Stimulated activated naive CD4-positive, alpha-beta T cell (primary cell): ENCODE measurements around the gene THAP8.

ENCODE experiments used
- DNase-seq, 6 experiments: peaks; one replicate each; lab custom pipeline; 2025; lab: John Stamatoyannopoulos, UW

Gene THAP8, protein sequence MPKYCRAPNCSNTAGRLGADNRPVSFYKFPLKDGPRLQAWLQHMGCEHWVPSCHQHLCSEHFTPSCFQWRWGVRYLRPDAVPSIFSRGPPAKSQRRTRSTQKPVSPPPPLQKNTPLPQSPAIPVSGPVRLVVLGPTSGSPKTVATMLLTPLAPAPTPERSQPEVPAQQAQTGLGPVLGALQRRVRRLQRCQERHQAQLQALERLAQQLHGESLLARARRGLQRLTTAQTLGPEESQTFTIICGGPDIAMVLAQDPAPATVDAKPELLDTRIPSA

GRCh38 chr19:36054119-36054732, at the start of gene THAP8:
TSS of gene THAP8 (minus strand) at chr19:36054285. CDS start at chr19:36054217, 68 bp downstream.
- peak; percentile 98 to 100 (median 99) for DNase-seq

- DNase-seq: no peak
These were observed 49.0 kb upstream of the THAP8 start for GRCh38 chr19:36103040-36103626.

GRCh38 chr19:36101550-36102327, 47.7 kb upstream of the THAP8 start:
- no peak for DNase-seq

GRCh38 chr19:36100476-36100875, 46.4 kb upstream of the THAP8 start:
- no peak for DNase-seq

GRCh38 chr19:36099166-36099785, 45.2 kb upstream of the THAP8 start:
- DNase-seq: no peak

DNA sequence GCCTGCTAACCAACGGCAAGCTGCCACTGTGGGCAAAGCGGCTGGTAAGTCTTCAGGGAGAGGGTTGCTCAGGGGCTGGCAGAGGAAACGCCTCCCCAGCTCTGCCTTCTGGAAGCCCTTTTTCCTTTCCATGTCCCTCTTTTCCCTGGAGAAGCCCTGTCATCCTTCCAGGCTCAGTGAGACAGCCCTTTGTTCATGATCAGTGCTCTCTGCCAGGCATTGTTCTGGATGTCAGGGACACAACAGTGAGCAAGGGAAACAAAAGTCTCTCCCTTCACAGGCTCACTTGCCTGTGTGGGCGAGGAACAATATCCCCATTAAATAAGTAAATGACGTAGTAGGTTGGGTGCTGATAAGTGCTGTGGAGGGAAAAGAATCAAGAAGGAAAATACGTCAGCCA, 43.0 kb upstream of the THAP8 start:
- no peak for DNase-seq

GRCh38 chr19:36093687-36094086, 39.6 kb upstream of the THAP8 start:
- no peak for DNase-seq

GRCh38 chr19:36093146-36093662, 39.1 kb upstream of the THAP8 start:
- DNase-seq: no peak

DNA sequence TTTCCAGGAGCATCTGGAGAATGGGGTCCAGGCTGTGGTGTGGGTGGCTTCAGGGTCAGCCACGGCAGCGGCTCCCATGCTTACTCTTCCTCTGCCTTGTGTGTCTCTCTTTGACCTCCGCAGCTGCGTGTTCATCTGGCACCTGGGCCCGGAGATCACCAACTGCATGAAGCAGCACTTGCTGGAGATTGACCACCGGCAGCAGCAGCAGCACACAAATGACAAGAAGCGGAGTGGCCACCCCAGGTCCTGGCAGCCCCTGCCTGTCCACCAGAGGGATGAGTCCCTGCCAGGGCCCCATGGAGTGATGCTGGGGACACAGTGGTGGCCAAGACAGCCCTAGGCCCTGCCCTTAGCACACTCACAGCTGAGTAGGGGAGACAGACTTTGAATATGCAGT, 38.5 kb upstream of the THAP8 start:
- no peak for DNase-seq

DNA sequence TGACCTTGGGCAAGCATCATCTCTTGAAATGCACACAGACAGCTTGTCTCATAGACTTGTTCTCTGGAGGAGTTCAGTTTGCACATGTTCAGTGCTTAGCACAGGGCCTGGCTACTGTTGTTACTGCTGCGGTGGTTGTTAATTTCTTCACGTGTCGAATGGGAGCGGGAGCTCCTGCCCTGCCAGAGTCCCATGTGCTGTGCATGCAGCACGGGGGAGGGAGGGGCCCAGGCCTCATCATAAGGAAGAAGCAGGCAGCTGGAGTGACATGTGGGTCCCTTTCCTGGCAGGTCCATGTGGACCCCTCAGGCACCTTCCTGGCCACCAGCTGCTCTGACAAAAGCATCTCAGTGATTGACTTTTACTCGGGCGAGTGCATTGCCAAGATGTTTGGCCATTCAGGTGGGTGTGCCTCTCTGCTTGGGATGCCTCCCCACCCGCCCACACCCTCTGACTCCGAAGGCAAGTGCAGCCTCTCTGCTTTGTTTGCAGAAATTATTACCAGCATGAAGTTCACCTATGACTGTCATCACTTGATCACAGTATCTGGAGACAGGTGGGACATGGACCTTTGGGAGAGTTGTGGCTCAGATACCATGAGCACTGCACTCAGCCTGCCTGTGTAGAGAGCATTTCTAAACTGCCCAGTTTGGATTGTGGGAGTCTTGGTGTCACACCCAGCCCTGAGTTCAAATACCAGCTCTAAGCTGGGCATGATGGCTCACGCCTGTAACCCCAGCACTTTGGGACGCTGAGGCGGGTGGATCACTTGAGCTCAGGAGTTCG, 37.0 kb upstream of the THAP8 start:
- no peak for DNase-seq

DNA sequence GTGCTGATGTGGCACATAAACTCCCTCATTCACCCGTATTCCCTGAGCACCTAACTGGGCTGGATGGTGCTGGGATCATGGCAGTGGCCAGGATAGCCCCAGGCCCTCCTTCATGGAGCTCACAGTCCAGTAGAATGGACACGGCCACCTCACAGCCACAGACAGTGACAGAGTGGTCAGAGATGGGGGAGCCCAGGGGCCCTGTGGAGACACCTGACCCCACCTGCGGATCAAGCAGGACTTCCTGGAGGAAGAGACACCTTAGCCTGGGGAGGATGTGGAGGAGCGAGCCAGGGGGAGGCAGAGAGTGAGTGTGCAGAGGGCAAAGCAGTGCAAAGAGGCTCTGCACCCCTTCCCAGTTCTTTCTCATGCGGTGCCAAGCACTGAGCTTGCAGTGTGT, 35.8 kb upstream of the THAP8 start:
- no peak for DNase-seq

- no peak for DNase-seq
These were observed 32.2 kb upstream of the THAP8 start for GRCh38 chr19:36086326-36086725.

DNA sequence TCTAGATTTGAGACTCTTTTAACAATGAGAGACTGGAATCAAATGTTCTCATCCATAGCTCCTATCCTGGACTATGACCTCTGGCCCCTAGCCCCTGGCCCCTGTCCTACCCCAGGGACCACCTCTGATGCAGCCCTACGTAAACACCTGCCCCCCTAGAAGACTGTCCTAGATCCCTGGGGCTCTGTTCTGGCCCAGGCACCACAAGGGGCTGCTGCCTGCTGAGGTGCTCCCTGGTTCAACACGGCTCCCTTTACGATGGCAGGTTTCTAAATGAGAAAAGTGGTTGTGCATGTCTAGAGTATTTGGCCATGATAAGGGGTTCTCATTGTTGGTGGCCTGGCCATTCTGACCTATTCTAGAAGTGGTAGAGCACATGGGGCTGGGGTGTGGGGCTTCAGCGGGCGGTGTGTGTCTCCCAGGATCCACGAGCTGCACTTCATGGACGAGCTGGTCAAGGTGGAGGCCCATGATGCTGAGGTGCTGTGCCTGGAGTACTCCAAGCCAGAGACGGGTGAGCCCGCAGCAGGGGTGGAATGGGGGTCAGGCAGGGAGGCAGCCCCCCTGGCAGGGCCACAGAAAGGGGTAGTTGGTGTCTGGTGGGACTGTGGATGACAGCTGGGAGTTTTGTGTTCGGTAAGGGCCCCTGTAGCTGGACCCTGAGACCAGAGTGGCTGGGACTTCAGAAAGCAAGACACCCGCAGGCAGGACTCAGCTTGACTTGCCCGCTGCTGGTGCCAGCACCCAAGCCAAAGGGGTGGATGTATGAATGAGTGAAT, 30.3 kb upstream of the THAP8 start:
- DNase-seq: no peak

DNA sequence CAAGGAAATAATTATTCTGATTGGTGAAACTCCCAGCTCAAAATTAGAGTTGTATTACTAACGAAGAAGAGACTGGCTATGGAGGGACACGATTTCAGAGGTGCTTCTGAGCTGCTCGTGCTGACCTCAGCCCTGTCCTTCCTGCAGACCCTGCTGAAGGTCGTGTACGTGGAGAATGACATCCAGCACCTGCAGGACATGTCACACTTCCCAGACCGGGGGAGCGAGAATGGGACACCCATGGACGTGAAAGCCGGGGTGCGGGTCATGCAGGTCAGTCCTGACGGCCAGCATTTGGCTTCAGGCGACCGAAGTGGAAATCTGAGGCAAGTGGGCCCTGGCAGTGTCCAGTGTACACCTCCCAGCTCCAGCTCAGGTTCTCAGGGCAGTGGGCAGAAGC, 28.8 kb upstream of the THAP8 start:
- no peak for DNase-seq

GRCh38 chr19:36081894-36082293, 27.8 kb upstream of the THAP8 start:
- DNase-seq: no peak

DNA sequence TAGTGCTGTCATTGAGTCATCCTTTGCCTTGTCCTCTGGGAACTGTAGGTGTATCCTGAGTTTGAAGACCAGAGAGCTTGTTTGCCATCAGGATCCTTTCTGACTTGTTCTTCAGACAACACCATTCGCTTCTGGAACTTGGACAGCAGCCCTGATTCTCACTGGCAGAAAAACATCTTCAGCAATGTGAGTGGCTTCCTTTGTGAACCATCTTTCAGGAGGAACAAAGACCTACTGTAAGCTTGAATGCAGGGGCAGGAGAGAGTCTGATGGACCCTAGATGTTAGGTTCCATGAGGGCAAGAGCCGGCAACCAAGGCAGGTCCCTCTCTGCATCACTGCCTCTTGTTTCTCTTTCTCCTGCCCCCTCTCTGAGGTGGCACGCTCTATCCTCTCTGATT, 27.3 kb upstream of the THAP8 start:
- no peak for DNase-seq

DNA sequence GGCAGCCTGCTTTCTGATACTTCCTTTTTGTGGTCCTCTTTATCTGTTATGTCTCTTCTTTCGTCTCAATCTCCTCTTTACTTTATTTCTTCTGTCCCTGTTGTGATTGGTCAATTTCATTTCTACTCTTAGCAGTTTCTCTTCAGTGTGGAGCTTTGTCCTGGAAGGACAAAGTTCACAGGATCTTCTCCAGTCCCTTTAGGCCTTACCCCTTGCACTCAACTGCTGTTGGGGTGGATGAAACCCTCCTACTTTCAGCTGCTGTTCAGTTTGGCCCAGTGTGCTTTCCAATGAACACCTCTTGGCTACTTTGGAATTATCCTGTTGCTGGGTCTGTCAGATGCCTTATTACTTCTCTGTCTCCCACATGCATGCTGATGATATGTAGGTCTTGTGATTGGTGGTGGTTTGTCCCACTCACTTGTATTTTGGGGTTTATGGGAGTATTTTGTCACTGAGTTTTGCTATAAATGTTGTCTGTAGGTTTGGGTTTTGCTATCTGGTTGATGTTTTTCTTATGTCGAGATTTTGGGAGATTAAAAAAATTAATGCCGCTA, 25.4 kb upstream of the THAP8 start:
- DNase-seq: no peak

DNA sequence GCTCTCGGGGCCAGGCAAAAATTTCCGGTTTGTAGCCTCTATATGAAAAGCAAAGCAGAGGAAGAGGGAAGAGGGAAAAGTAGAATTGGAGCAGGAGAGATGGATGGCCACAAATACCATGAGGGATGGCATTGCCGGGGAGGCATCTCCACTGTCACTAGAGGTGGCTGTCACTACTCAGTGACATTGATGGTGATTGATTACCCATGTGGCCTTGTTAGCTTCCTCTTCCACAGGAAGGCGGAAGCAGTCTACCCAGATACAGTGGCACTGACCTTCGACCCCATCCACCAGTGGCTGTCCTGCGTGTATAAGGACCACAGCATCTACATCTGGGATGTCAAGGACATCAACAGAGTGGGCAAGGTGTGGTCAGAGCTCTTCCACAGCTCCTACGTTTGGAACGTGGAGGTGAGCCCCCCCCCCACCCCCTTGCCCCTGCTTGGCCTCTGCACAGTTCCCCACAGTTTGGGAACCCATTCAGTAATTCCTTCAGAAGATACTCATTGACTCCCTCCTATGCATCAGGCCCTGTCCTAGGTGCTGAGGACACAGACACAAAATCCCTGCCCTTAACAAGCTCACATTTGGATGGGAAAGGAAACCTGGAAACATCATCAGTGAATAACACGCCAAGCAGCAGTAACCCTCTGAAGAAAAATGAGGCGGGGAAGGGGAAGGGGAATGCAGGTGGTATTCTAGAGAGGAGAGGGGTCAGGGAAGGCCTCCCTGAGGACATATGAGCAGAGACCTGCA, 19.2 kb upstream of the THAP8 start:
- DNase-seq: no peak

DNA sequence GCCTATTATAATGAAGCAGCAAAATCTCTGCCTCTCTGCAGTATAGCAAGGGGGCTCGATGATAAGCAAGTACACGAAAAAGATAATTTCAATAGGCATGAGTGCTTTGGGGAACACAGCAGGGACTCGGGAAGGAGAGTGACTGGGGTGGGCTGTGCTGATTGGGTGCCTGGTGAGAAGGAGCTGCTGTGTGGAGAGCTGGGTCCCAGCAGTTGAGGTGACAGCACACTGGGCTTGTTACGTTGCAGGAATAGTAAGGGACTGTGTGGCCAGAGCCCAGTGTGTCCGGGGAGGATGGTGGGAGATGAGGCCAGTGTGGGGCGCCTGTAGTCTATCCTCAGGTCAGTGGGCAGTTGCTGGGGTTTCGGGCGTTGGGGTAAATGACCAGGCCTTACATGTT, 18.0 kb upstream of the THAP8 start:
- no peak for DNase-seq
